HUDEP-2 (cell line): ENCODE results near the gene ADIPOQ.
"Not testable (repeated sequence)": the region's sequence is repeated elsewhere in the genome, so short reads cannot be mapped to it uniquely, and the experiment has no call there.

Source experiments
- DNase-seq, 76 experiments: peaks; one replicate each; lab custom pipeline; 2025; ENCODE audit not compliant: unreplicated experiment in 76 of 76; lab: John Stamatoyannopoulos, UW

ADIPOQ gene

GRCh38 chr3:186896006-186896405, 53.5 kb downstream of the ADIPOQ start:
- DNase-seq, result no peak

- DNase-seq, result no peak
Measured at GRCh38 chr3:186896875-186897274, 54.4 kb downstream of the ADIPOQ start.

- no peak for DNase-seq
Measured at GRCh38 chr3:186901135-186901734, 58.7 kb downstream of the ADIPOQ start.

- DNase-seq, result no peak
Measured at GRCh38 chr3:186902154-186902553, 59.6 kb downstream of the ADIPOQ start.

- no peak for DNase-seq
Measured at GRCh38 chr3:186902713-186903112, 60.2 kb downstream of the ADIPOQ start.

GRCh38 chr3:186903676-186904075, 61.2 kb downstream of the ADIPOQ start:
- not testable (repeated sequence) for DNase-seq

GRCh38 chr3:186907075-186907474, 64.6 kb downstream of the ADIPOQ start:
- DNase-seq, result not testable (repeated sequence)
